MM.1S (cell line): Measurements from ENCODE around the gene SHQ1.
"Not testable (repeated sequence)": the region's sequence is repeated elsewhere in the genome, so short reads cannot be mapped to it uniquely, and the experiment has no call there.

Experiments used
- CTCF ChIP-seq: fragments of 300-600 bp; sonication (generic); IDR thresholded peaks from 2 replicates; pipeline ENCODE4 v1.5.1; 2016; ENCODE audit warnings: antibody characterized with exemption, low read length, mixed read lengths
- EZH2 ChIP-seq: fragments of 300-600 bp; sonication (generic); optimal IDR thresholded peaks from 2 replicates; pipeline ENCODE3; 2017; ENCODE audit warnings: low read depth, mild to moderate bottlenecking, antibody characterized with exemption, low read length, mixed read lengths
- EZH2phosphoT487 ChIP-seq: fragments of 300-600 bp; sonication (generic); IDR thresholded peaks from 2 replicates; pipeline ENCODE4 v1.6.1; 2018; ENCODE audit warnings: antibody characterized with exemption, low read length

GRCh38 chr3:72788232-72788631, 60.0 kb downstream of the SHQ1 start:
- TF ChIP-seq CTCF, EZH2, EZH2phosphoT487: not testable (repeated sequence)
